Dedifferentiated amniotic fluid mesenchymal stem cell (primary cell): ENCODE measurements around the gene SORBS2.
"Not testable (repeated sequence)": the region's sequence is repeated elsewhere in the genome, so short reads cannot be mapped to it uniquely, and the experiment has no call there.

Experiments used
- DNase-seq: peaks from one replicate; pipeline ENCODE4 v3.0.0-alpha.2; 2016; ENCODE audit errors: extremely low spot score

Gene SORBS2

DNA sequence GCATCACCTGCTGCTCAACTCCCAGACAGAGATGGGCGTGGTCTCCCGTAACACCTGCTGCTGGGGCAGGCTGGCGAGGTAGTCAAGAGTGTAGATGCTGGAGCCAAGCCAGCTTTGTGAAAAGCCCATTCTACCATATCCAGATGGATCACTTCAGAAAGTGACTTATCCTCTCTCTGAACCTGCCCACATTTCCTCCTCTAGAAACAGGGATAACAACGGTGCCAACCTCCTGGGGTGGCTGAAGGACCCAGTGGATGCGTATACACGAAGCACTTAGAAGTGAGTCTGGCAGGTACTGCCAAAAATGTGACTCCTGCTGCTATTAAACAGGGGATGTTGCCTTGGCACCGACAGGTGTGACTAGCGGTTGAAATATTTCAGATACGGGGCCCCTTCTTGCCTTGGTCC lies 95.8 kb downstream of the SORBS2 start:
- DNase-seq: no peak

DNA sequence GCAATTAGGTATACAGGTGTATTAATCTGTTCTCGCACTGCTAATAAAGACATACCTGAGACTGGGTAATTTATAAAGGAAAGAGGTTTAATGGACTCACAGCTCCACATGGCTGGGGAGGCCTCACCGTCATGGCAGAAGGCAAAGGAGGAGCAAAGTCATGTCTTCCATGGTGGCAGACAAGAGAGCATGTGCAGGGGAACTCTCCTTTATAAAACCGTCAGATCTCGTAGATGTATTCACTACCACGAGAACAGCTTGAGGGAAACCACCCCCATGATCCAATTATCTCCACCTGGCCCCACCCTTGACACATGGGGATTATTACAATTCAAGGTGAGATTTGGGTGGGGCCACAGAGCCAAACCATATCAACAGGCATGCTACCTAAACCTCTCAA lies 97.5 kb downstream of the SORBS2 start:
- not testable (repeated sequence) for DNase-seq

DNA sequence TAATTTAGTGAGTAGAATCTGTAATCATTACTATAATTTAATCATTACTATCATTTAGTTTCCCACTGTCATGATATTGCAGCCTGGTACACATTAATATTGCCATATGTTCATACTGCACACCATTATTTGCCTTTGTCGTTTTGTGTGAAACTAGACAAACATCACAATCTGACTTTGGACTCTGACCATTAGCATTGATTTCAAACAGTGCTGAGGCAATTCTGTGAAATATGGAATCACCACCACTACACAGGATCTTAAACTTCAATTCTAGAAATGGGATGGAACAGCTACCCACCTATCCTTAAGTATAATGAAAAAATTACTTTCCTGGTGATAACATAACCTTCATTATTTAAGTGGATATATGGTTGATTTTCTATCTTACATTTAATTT lies 98.3 kb downstream of the SORBS2 start:
- DNase-seq: no peak

DNA sequence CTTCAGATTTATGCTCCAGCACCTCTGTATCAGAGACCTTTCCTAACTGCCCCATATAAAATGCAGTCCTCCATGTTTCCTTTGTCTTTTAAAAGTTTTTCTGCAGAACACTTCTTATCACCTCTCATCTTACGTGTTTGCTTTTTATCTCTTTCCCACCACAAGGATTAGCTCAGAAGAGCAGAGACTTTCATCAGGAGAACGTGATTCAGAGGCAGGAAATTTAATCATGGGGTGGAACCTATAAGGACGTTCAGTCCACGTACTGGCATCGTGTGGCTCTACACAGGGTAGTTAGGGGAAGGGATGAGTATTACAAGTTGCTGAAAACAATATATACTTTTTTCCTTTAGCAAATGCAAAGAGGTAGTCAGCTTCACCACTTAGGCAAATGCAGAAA lies 98.7 kb downstream of the SORBS2 start:
- DNase-seq: no peak

DNA sequence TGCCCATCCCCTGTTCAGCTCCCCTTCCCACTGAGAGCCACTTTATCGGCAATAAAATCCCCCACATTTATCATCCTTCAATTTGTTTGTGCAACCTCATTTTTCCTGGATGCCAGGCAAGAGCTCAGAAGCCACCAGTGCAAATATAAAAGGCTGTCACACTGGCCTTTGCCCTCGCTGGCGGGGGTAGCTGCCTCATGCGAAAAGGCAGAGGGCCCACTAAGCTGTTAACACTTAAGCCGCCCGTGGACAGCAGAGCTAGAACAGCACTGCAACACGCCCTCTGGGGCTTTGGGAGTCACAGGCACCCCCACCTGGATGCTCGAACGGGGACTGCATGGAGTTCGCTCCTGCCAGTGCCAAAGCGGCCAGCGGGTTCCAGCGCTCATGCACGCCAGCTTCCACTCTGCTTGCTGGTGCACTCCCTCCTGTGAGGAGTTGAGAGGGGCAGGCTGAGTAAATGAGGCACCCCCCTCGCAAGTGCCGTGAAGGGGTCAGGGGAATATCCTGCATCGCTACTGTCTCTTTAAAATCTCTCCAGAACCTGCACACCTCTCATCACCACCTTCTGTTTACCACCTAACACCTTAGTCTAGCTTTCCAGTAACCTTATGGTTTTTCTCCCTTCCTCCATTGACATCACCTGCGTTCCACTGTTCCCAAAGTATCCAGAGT lies 99.5 kb downstream of the SORBS2 start:
- no peak for DNase-seq

DNA sequence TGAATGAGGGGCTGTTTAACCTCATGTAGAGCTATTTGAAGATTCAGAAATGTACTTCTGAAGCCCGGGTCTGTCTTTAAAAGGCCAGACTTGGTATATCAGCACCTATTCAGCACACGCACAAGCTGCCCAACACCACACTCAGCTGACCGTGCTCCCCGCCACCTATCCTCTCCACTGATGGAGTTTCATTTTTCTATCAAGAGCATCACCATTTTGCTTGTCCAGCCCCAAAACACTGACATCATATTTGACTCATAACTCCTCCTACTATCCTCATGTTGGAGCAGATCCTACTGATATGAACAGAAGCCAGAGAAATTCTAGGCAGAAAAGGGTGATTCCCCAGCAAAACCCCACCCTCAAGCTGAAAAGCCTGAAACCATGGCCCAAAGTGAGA lies 100.3 kb downstream of the SORBS2 start:
- no peak for DNase-seq

DNA sequence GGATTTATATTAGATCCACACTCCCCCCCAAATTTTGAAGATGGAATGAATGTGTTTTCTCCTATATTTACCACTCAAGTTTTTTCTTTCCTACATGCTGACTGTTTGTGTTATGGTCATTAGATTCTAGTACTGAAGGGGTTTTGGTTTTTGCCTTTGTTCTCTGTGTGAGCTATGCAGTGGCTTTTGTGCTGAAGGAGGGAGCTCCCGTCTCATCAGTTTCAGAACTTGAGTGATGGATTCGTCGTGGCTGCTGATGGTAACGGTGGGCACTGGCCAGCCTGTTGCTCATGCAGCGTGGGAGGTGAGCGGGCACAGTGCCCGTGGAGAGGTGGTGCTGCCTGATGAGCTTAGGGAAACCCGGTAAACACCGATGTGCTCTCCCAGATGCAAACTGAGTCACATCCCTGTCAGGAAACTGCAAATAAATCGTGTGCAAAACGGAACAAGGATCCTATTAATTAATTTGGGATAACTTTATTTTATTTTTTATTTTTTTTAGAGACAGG lies 101.5 kb downstream of the SORBS2 start:
- no peak for DNase-seq

DNA sequence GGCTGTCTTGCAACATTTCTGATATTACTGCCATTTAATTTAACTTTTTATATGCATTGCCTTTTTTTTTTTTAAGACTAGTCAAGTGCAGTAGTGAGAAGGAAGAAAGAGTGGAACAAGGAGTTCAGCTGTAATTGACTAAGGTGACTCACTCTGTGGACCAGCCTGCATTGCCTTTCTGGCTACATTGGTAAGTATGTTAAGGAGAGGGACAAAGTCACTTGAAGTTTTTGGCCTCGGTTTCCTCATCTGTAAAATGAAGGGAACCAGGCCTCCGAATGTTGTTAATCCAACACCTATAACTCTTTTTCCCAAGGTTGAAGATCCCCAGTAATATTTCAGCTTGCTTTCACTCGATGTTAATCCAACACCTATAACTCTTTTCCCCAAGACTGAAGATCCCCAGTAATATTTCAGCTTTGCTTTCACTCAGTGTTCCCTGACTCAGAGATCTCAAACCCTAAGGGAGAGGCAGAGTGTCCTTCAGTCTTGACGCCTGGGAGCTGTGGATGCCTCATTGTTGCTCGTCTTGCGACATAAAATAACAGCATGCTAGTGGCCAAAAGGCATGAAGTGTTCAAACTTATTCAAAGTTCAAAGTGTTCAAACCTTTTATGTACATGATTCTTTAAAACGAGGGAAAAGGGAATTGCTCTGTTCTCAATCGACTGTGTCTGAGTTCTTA lies 102.0 kb downstream of the SORBS2 start:
- no peak for DNase-seq

DNA sequence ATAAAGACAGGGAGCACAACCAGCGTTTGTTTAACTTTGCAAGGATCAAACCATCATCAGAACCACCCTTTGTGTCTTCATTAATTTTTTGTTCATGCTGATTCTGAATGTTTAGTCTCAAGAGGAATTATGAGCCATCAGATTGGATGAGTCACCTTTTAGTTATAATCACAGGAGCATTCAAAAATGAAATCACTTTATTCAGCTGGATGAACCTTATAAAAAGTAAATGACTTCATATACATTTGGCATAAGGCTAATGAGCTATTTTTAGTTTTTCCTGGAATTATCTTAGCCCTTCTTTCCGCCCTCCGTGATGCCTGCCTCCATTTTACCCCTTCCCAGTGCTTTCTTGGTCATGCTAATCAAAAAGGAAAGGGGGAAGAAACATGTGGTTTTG lies 103.6 kb downstream of the SORBS2 start:
- peak; percentile 65 for DNase-seq

DNA sequence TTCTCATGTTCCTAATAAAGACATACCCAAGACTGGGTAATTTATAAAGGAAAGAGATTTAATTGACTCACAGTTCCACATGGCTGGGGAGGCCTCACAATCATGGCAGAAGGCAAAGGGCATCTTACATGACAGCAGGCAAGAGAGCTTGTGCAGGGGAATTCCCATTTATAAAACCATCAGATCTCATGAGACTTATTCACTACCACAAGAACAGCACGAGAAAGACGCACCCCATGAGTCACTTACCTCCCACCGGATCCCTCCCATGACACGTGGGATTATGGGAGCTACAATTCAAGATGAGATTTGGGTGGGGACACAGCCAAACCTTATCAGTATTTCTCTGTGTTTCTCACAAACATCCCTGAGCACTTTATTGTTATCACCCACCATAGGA lies 104.4 kb downstream of the SORBS2 start:
- not testable (repeated sequence) for DNase-seq

DNA sequence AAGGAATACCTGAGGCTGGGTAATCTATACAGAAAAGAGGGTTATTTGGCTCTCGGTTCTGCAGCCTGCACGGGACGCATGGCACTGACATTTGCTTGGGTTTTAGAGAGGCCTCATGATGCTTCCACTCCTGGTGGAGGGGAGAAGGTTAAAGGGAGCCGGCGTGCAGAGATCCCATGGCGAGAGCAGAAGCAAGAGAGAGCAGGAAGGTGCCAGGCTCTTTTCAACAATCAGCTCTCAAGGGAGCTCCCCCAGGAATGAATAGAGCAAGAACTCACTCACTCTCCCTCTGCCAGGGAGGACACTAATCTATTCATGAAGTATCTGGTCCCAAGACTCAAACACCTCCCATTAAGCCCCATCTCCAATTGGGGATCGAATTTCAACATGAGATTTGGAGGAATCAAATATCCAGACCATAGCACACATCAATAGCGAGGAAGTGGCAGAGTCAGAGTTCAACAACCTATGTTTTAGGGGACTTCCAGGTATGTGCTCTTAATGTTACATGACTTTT lies 109.8 kb downstream of the SORBS2 start:
- DNase-seq: no peak

DNA sequence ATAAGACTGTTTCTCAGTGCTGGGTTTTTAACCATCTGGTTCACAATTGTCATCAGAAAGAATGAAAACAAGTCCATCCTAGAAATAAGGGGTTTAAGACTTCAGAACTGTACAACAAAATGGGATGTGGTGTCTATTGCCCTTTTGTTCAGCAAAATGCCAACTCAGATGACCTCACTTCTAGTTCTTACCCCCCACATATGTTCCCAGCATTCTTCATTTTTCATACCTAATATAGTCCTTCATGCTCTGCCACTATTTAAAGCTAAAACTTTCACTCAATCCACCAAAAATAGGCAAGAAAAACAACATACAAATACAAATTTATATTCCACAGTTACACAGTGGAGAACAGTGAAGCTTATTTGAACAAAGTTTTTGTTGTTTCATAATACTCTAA lies 111.4 kb downstream of the SORBS2 start:
- no peak for DNase-seq

DNA sequence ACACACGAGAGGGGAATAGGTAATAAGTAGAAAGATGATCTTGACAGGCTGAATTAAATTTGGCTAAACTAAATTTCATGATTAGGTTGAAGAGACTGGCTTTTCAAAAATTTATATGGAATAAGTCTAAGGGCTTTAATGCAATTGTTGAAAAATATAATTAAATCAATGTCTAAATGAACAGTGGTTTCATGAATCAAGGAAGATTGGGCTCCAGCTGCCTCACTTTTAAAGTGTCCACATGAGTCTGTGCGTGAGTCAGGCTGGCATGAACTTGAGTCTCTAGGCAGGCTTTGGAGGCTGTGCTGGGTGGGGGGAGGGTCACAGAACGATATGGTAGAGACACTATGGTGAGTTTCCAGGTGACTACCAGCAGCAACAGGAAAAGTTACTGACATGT lies 111.9 kb downstream of the SORBS2 start:
- no peak for DNase-seq

DNA sequence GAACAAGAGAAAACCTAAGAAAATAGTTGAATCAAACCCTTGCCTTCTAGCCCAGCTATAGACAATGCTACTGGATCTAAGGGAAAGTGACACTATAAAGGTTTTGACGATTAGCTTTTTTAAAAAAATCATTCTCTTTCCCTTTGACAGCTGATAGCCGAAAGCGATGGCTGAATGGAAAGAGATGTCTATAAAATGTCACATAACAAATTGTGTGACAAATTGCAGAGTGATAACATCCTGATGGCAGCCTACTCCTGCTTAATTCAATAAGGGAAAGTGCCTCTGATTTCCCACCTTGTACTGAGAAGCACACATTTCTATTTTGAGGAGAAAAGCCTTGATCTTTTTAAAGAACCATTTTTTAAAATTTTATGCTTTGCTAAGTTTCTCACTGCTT lies 114.5 kb downstream of the SORBS2 start:
- no peak for DNase-seq

DNA sequence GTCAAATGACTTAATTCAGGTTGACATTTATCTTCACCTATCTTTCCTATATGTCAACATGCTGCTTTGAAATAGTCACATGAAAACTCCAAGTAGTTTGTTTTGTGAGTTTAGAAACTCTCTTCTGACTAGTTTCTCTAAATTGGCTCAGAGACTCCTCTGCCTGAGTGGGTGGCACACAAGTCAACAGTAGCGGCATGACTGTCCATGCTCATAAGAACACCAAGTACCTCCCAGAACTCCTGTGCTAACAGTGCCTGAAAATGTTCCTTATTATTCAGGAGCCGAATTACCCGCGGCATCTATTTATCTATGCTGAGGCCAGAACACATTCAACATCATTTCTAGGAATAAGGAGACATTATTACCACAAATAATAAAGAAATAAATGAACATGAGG lies 116.3 kb downstream of the SORBS2 start:
- DNase-seq: no peak

DNA sequence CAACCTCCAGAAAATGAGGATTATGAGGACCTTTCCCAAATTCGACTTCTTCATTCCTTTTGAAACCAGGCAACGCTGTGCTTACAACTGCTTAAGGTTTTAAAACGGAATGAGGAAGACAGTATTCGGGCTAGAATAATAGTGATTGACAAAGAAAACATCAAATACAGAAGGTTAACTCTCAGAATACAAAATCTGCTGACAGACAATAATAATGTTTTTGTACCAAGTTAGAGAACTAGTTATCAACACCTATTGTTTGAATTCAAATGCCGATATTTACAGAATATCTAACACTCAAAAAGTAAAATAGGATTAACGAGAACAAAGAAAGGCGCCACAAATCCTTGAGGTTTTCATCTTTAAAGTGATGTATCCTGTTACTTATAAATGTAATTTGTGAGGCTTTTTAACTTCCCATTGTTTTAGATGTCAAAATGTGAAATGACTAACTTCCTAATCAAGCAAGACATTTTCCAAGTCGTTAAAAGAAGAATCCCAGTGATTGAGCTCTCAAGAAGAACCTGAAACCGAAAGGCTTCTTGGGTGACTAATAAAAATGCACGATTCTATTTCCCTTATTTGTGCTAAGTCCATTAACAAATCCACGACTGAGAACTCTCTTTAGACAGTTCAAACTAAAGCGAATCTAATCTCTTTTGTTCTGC lies 118.3 kb downstream of the SORBS2 start:
- no peak for DNase-seq

DNA sequence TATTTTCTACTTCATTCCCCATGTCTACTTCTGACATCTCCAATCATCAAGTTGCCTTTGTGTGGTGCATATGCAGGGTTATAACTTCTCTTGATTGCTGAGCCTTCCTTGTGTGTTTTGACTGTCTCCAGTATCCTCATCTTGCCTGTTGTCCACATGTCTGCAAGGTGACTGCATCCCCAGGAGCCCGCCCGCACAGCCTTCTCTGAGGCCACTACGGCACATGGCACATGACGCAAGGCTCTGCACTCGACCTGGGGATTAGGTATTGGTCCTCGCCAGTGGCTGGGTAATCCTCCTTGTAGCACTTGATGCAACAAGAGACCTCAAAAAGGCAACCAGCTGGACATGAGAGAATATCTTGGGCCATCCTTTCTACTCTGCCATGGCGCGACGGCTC lies 122.6 kb downstream of the SORBS2 start:
- DNase-seq: no peak

DNA sequence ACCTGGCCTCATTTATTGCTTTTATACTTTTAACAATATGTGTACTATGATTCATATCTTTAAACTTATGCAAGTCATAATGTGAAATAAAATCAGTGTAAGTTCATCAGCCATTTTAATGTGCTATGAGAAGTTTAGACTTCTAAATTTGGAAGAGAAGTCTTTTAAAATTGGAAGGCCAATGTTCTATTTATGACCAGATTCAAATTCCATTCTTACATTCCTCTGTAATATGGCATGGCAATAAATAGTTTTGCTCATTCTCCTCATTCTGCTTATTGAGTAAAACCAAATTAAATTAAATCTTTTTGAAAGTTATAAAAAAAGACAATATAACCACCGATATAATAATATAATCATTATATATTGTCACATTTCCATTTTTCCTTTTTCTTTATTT lies 126.2 kb downstream of the SORBS2 start:
- DNase-seq: no peak

DNA sequence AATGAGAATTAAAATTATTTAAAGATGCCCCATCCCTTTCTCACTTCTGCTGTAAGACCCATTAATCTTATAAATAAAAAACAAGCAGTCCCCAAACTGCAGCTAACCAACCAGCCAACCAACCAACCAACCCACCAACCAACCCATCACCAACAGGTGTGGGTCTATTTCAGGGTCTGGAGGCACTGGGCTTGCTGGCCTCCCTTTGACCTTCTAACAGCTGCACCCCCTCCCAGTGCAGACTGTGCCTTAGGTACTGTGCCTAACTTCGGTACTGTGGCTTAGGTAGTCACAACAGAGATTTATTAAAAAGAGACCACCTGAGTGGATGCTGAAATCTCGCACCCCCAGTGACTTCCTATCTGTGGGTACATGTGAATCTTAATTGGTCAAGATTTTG lies 128.1 kb downstream of the SORBS2 start:
- no peak for DNase-seq

DNA sequence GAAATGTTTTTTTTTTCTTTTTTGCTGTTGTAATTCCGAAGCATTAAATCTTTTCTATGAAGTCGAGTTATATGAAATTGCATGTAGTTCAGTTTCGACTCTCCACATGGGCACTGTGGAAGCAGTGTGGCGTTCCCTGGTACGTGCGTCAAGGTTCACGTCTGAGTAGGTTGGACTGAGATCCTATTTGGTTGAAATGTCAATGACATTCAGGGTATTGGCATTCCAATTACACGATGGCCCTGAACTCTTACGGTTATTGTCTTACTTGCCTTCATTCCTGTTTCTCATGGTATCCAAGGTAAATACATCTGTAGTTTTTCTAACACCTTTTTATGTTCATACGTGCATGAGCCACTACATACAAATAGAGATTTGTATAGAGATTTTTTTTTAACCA lies 128.8 kb downstream of the SORBS2 start:
- no peak for DNase-seq

DNA sequence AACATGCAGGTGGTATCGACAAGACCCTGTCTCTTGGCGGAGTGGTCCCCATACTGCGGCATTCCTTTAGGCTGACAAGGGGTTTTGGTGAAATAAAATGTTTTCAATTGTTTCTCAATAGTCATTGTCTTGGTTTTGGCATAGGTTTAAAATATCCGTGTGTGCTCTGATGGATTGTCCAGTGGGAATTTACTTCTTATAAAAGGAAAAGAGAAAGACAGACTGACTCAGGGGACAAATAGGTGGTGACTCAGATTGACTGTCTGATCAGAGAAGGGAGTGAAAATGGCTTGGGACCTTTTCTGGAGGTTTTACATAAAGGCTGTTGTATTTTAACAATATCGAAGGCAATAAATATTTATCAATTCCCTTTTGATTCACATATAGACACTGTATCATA lies 129.8 kb downstream of the SORBS2 start:
- DNase-seq: no peak

DNA sequence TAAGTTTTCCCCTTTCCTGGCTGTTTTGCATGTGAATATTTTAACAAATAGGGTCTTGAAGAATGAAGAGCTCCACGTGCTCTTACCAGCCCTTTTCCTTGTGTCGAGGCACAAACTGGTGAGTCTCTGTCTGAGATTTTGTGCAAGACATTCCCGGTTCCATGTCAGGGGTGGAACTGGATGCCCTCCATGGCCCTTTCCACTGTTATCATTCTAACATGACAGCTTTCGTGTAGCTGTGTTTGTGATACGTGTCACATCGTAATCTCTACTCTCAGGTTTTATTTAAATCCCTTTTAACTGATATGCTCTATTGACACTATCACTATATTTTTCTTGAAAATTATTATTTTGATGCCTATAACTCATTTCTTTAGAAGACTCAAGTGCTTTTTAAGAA lies 130.4 kb downstream of the SORBS2 start:
- no peak for DNase-seq

DNA sequence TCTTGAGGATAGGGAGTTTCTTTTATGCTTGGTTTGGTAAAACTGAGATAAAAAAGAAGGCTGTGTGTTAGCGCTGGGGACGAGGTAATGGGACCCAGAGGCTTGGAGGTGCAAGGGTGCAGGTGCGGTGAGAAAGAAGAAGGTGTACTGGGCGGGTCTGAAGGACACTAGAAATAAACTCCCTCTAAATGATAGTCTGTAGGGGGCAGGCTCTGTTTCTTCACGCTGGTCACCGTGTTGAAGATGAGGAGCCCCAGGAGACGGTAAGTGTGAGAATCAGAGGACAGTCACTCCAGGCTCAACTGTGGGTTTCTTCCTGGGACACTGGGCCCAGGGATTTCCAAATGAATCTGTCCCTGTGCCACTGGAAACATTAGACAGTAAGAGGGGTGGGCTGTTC lies 131.4 kb downstream of the SORBS2 start:
- no peak for DNase-seq
